ENCODE measurements around the gene ADGRE3. TPM values are rescaled to one million over a fixed set of nuclear protein-coding genes. Genes with fewer than 3 reads are reported as not detected.

Gene ADGRE3
- total and polyA plus RNA-seq, 5 donors from 2014 or later: not detected

- no peaks in the 10 kb centered on the region for H3K36me3 ChIP-seq (ENCODE audit: control insufficient read depth, insufficient read depth, low read length)
- no peaks in the 10 kb centered on the region for H3K9me3 ChIP-seq (ENCODE audit: control insufficient read depth in 2 of 2, low read length in 2 of 2)
- H3K27ac ChIP-seq (ENCODE audit: insufficient read depth, low read length, poor library complexity, severe bottlenecking): no peak overlapping the region
- no peak overlapping the region for H3K4me3 ChIP-seq (ENCODE audit: low read depth, low read length)
- peaks cover 0 to 8% (median 0%) of the 10 kb centered on the region in 4 donors for H3K4me1 Mint-ChIP-seq
- no peaks in the 10 kb centered on the region for H3K27me3 Mint-ChIP-seq
- DNase-seq (no peak), ATAC-seq (ENCODE audit: low read depth in 2 of 2) (no peak)
- no peaks in the 10 kb centered on the region for H3K9me3 Mint-ChIP-seq
- H3K4me3 Mint-ChIP-seq: peak overlapping the region in 1 of 4 donors; percentile 17
- H3K4me1 ChIP-seq (ENCODE audit: control insufficient read depth, insufficient read depth, low read length, poor library complexity, severe bottlenecking): no peaks in the 10 kb centered on the region
- H3K36me3 Mint-ChIP-seq: no peaks in the 10 kb centered on the region
- no peaks in the 10 kb centered on the region for H3K27me3 ChIP-seq (ENCODE audit: control insufficient read depth, insufficient read depth, low read length)
- H3K27ac Mint-ChIP-seq: peak overlapping the region in 1 of 3 donors; percentile 27
These were observed 7.4 kb upstream of the ADGRE3 start for GRCh38 chr19:14682084-14682483.

- H3K9me3 Mint-ChIP-seq: no peaks in the 10 kb centered on the region
- H3K4me3 Mint-ChIP-seq: no peak overlapping the region
- peaks cover 0 to 3% (median under 1%) of the 10 kb centered on the region in 4 donors for H3K4me1 Mint-ChIP-seq
These were observed 3.6 kb upstream of the ADGRE3 start for GRCh38 chr19:14678199-14678598.

GRCh38 chr19:14677464-14677863 lies 2.8 kb upstream of the ADGRE3 start:
- Mint-ChIP-seq H3K36me3 (no peaks in the 10 kb centered on the region), H3K4me3 (no peak overlapping the region), H3K27me3 (peaks cover 17% of the 10 kb centered on the region), H3K4me1 (peaks cover 0 to 5% (median 0%) of the 10 kb centered on the region in 4 donors), H3K27ac (no peak overlapping the region), H3K9me3 (no peaks in the 10 kb centered on the region)
- Histone ChIP-seq H3K9me3 (ENCODE audit: control insufficient read depth in 2 of 2, low read length in 2 of 2) (no peaks in the 10 kb centered on the region), H3K4me1 (ENCODE audit: control insufficient read depth, insufficient read depth, low read length, poor library complexity, severe bottlenecking) (no peaks in the 10 kb centered on the region), H3K36me3 (ENCODE audit: control insufficient read depth, insufficient read depth, low read length) (no peaks in the 10 kb centered on the region), H3K4me3 (ENCODE audit: low read depth, low read length) (no peak overlapping the region), H3K27ac (ENCODE audit: insufficient read depth, low read length, poor library complexity, severe bottlenecking) (no peak overlapping the region), H3K27me3 (ENCODE audit: control insufficient read depth, insufficient read depth, low read length) (peaks cover 4% of the 10 kb centered on the region)
- ATAC-seq (ENCODE audit: low read depth in 2 of 2) (no peak), DNase-seq (no peak)

More at GRCh38 chr19:14678199-14678598, 3.6 kb upstream of the ADGRE3 start:
- no peaks in the 10 kb centered on the region for H3K4me1 ChIP-seq (ENCODE audit: control insufficient read depth, insufficient read depth, low read length, poor library complexity, severe bottlenecking)
- ATAC-seq (ENCODE audit: low read depth in 2 of 2) (no peak), DNase-seq (no peak)
- peaks cover 4% of the 10 kb centered on the region for H3K27me3 ChIP-seq (ENCODE audit: control insufficient read depth, insufficient read depth, low read length)
- no peak overlapping the region for H3K4me3 ChIP-seq (ENCODE audit: low read depth, low read length)
- H3K9me3 ChIP-seq (ENCODE audit: control insufficient read depth in 2 of 2, low read length in 2 of 2): no peaks in the 10 kb centered on the region
- H3K27me3 Mint-ChIP-seq: peaks cover 10% of the 10 kb centered on the region
- H3K36me3 ChIP-seq (ENCODE audit: control insufficient read depth, insufficient read depth, low read length): no peaks in the 10 kb centered on the region
- H3K27ac ChIP-seq (ENCODE audit: insufficient read depth, low read length, poor library complexity, severe bottlenecking): no peak overlapping the region
- no peaks in the 10 kb centered on the region for H3K36me3 Mint-ChIP-seq
- H3K27ac Mint-ChIP-seq: no peak overlapping the region

- H3K27ac ChIP-seq (ENCODE audit: insufficient read depth, low read length, poor library complexity, severe bottlenecking): no peak overlapping the region
- ATAC-seq (ENCODE audit: low read depth in 2 of 2): no peak
- H3K9me3 Mint-ChIP-seq: no peaks in the 10 kb centered on the region
These were observed 2.1 kb upstream of the ADGRE3 start for GRCh38 chr19:14676762-14677161.

GRCh38 chr19:14673088-14673487 lies 1.6 kb downstream of the ADGRE3 start:
- Mint-ChIP-seq H3K36me3 (peaks cover 5% of the 10 kb centered on the region), H3K4me3 (peak overlapping the region in 1 of 4 donors; percentile 10), H3K27me3 (peaks cover 23% of the 10 kb centered on the region), H3K4me1 (peaks cover 0 to 6% (median 3%) of the 10 kb centered on the region in 4 donors), H3K27ac (no peak overlapping the region), H3K9me3 (peaks cover 0 to 7% (median 3%) of the 10 kb centered on the region in 7 donors)
- Histone ChIP-seq H3K9me3 (ENCODE audit: control insufficient read depth in 2 of 2, low read length in 2 of 2) (peaks cover 4 to 5% of the 10 kb centered on the region in 2 experiments), H3K27ac (ENCODE audit: insufficient read depth, low read length, poor library complexity, severe bottlenecking) (no peak overlapping the region), H3K4me3 (ENCODE audit: low read depth, low read length) (no peak overlapping the region), H3K4me1 (ENCODE audit: control insufficient read depth, insufficient read depth, low read length, poor library complexity, severe bottlenecking) (peaks cover under 1% of the 10 kb centered on the region), H3K36me3 (ENCODE audit: control insufficient read depth, insufficient read depth, low read length) (no peaks in the 10 kb centered on the region), H3K27me3 (ENCODE audit: control insufficient read depth, insufficient read depth, low read length) (peaks cover 10% of the 10 kb centered on the region)
- ATAC-seq (ENCODE audit: low read depth in 2 of 2) (no peak), DNase-seq (no peak)

More at GRCh38 chr19:14676762-14677161, 2.1 kb upstream of the ADGRE3 start:
- DNase-seq: no peak
- Mint-ChIP-seq H3K4me3 (no peak overlapping the region), H3K36me3 (no peaks in the 10 kb centered on the region), H3K27ac (no peak overlapping the region), H3K4me1 (peaks cover 0 to 5% (median 0%) of the 10 kb centered on the region in 4 donors), H3K27me3 (peaks cover 18% of the 10 kb centered on the region)
- Histone ChIP-seq H3K4me3 (ENCODE audit: low read depth, low read length) (no peak overlapping the region), H3K36me3 (ENCODE audit: control insufficient read depth, insufficient read depth, low read length) (no peaks in the 10 kb centered on the region), H3K27me3 (ENCODE audit: control insufficient read depth, insufficient read depth, low read length) (peaks cover 4% of the 10 kb centered on the region), H3K4me1 (ENCODE audit: control insufficient read depth, insufficient read depth, low read length, poor library complexity, severe bottlenecking) (no peaks in the 10 kb centered on the region), H3K9me3 (ENCODE audit: control insufficient read depth in 2 of 2, low read length in 2 of 2) (no peaks in the 10 kb centered on the region)

- ATAC-seq (ENCODE audit: low read depth in 2 of 2) (peak in 1 of 2 donors; percentile 34), DNase-seq (no peak)
- Histone ChIP-seq H3K4me1 (ENCODE audit: control insufficient read depth, insufficient read depth, low read length, poor library complexity, severe bottlenecking) (peaks cover 2% of the 10 kb centered on the region), H3K27me3 (ENCODE audit: control insufficient read depth, insufficient read depth, low read length) (peaks cover 10% of the 10 kb centered on the region), H3K36me3 (ENCODE audit: control insufficient read depth, insufficient read depth, low read length) (no peaks in the 10 kb centered on the region), H3K4me3 (ENCODE audit: low read depth, low read length) (no peak overlapping the region), H3K27ac (ENCODE audit: insufficient read depth, low read length, poor library complexity, severe bottlenecking) (no peak overlapping the region), H3K9me3 (ENCODE audit: control insufficient read depth in 2 of 2, low read length in 2 of 2) (peaks cover 4 to 5% of the 10 kb centered on the region in 2 experiments)
- Mint-ChIP-seq H3K27ac (peak overlapping the region in 1 of 3 donors; percentile 2), H3K4me3 (no peak overlapping the region), H3K9me3 (peaks cover 0 to 7% (median 3%) of the 10 kb centered on the region in 7 donors), H3K4me1 (peaks cover 0 to 10% (median 3%) of the 10 kb centered on the region in 4 donors), H3K27me3 (peaks cover 24% of the 10 kb centered on the region), H3K36me3 (peaks cover 5% of the 10 kb centered on the region)
These were observed 2.3 kb downstream of the ADGRE3 start for GRCh38 chr19:14672188-14672872.

GRCh38 chr19:14670408-14670807 lies 4.2 kb downstream of the ADGRE3 start:
- ATAC-seq (ENCODE audit: low read depth in 2 of 2) (no peak), DNase-seq (no peak)
- Histone ChIP-seq H3K9me3 (ENCODE audit: control insufficient read depth in 2 of 2, low read length in 2 of 2) (peaks cover 4 to 5% of the 10 kb centered on the region in 2 experiments), H3K4me3 (ENCODE audit: low read depth, low read length) (no peak overlapping the region), H3K27me3 (ENCODE audit: control insufficient read depth, insufficient read depth, low read length) (peaks cover 10% of the 10 kb centered on the region), H3K36me3 (ENCODE audit: control insufficient read depth, insufficient read depth, low read length) (no peaks in the 10 kb centered on the region), H3K4me1 (ENCODE audit: control insufficient read depth, insufficient read depth, low read length, poor library complexity, severe bottlenecking) (peaks cover 2% of the 10 kb centered on the region), H3K27ac (ENCODE audit: insufficient read depth, low read length, poor library complexity, severe bottlenecking) (no peak overlapping the region)
- Mint-ChIP-seq H3K4me3 (no peak overlapping the region), H3K4me1 (peaks cover 0 to 10% (median 3%) of the 10 kb centered on the region in 4 donors), H3K9me3 (peaks cover 0 to 7% (median 3%) of the 10 kb centered on the region in 7 donors), H3K27me3 (peaks cover 28% of the 10 kb centered on the region), H3K36me3 (peaks cover 5% of the 10 kb centered on the region), H3K27ac (no peak overlapping the region)

GRCh38 chr19:14669940-14670339 lies 4.7 kb downstream of the ADGRE3 start:
- no peak for DNase-seq
- peaks cover 2% of the 10 kb centered on the region for H3K4me1 ChIP-seq (ENCODE audit: control insufficient read depth, insufficient read depth, low read length, poor library complexity, severe bottlenecking)
- Mint-ChIP-seq H3K9me3 (peaks cover 0 to 7% (median 3%) of the 10 kb centered on the region in 7 donors), H3K36me3 (peaks cover 5% of the 10 kb centered on the region), H3K27ac (no peak overlapping the region), H3K4me1 (peaks cover 0 to 10% (median 3%) of the 10 kb centered on the region in 4 donors), H3K4me3 (no peak overlapping the region), H3K27me3 (peaks cover 26% of the 10 kb centered on the region)
- no peak overlapping the region for H3K4me3 ChIP-seq (ENCODE audit: low read depth, low read length)
- H3K9me3 ChIP-seq (ENCODE audit: control insufficient read depth in 2 of 2, low read length in 2 of 2): peaks cover 4 to 5% of the 10 kb centered on the region in 2 experiments
- ATAC-seq (ENCODE audit: low read depth in 2 of 2): no peak
- H3K27ac ChIP-seq (ENCODE audit: insufficient read depth, low read length, poor library complexity, severe bottlenecking): no peak overlapping the region
- H3K36me3 ChIP-seq (ENCODE audit: control insufficient read depth, insufficient read depth, low read length): no peaks in the 10 kb centered on the region
- H3K27me3 ChIP-seq (ENCODE audit: control insufficient read depth, insufficient read depth, low read length): peaks cover 10% of the 10 kb centered on the region

Measured in CD4-positive, CD25-positive, alpha-beta regulatory T cell (primary cell).